IMR-90 (cell line): ENCODE measurements around the gene EID1. TPM values are rescaled to one million over a fixed set of nuclear protein-coding genes. Genes with fewer than 3 reads are reported as not detected.

Experiments
- ATAC-seq: fragments of 200-7000 bp; cut with Tn5 transposase; 2 replicates; pipeline ENCODE4 v1.9.1; 2020; ENCODE audit warnings: low read depth, mild to moderate bottlenecking, moderate library complexity
- BruUV-seq: library from RNA; stranded (reverse); fragments of 400-500 nt; replicated peaks from 2 replicates; lab custom pipeline; 2021; lab: Mats Ljungman, UMichigan
- CTCF ChIA-PET: fragments of 300-600 bp; formaldehyde crosslinking; extraction: SDS; loops from one replicate; lab custom pipeline; 2021; ENCODE audit warnings: antibody characterized with exemption; lab: Yijun Ruan, JAX
- POLR2A ChIA-PET: fragments of 300-600 bp; sonication (Branson Sonifier 250); formaldehyde crosslinking; loops from one replicate; lab custom pipeline; 2022; ENCODE audit warnings: antibody characterized with exemption; ENCODE audit not compliant: unreplicated experiment; lab: Charles Lee
- DNase-seq: peaks from one replicate; pipeline ENCODE4 v3.0.0; 2013
- H2AFZ ChIP-seq: replicated peaks from 2 replicates; pipeline ENCODE3; 2013; ENCODE audit warnings: low read length, mild to moderate bottlenecking; ENCODE audit not compliant: poor library complexity
- H2AK5ac ChIP-seq: 2 replicates; pipeline ENCODE4 v1.6.1; 2013; ENCODE audit warnings: low read depth, low read length, inconsistent platforms
- H2AK9ac ChIP-seq: replicated peaks from 2 replicates; pipeline ENCODE3; 2013; ENCODE audit warnings: mild to moderate bottlenecking, low read depth, low read length, moderate library complexity; ENCODE audit not compliant: poor library complexity
- H2BK120ac ChIP-seq: 2 replicates; pipeline ENCODE4 v1.6.1; 2013; ENCODE audit warnings: low read depth, low read length, inconsistent platforms
- H2BK15ac ChIP-seq: 3 replicates; pipeline ENCODE4 v1.6.1; 2013; ENCODE audit warnings: low read depth, low read length, inconsistent platforms
- H2BK20ac ChIP-seq: 2 replicates; pipeline ENCODE4 v1.6.1; 2013; ENCODE audit warnings: low read depth, mild to moderate bottlenecking, inconsistent platforms, low read length, moderate library complexity
- H2BK5ac ChIP-seq: 2 replicates; pipeline ENCODE4 v1.6.1; 2013; ENCODE audit warnings: mild to moderate bottlenecking, low read depth, low read length, inconsistent platforms; ENCODE audit not compliant: poor library complexity, severe bottlenecking
- H3K14ac ChIP-seq: replicated peaks from 2 replicates; pipeline ENCODE4 v1.6.1; 2013; ENCODE audit warnings: low read depth, low read length, inconsistent platforms
- H3K18ac ChIP-seq: 2 replicates; pipeline ENCODE4 v1.6.1; 2013; ENCODE audit warnings: low read depth, low read length, control low read depth
- H3K23ac ChIP-seq: 2 replicates; pipeline ENCODE4 v1.6.1; 2013; ENCODE audit warnings: low read depth, low read length, inconsistent platforms
- H3K27ac ChIP-seq: 2 replicates; pipeline ENCODE4 v1.5.1; 2013; ENCODE audit warnings: mild to moderate bottlenecking, control low read depth, low read length; ENCODE audit not compliant: insufficient read depth
- H3K27me3 ChIP-seq: 2 replicates; pipeline ENCODE4 v1.6.1; 2013; ENCODE audit warnings: low read length; ENCODE audit not compliant: control insufficient read depth, insufficient read depth
- H3K36me3 ChIP-seq: 2 replicates; pipeline ENCODE4 v1.6.1; 2013; ENCODE audit warnings: low read length, mixed read lengths; ENCODE audit not compliant: control insufficient read depth, insufficient read depth
- H3K4ac ChIP-seq: 2 replicates; pipeline ENCODE4 v1.6.1; 2013; ENCODE audit warnings: low read depth, low read length, inconsistent platforms
- H3K4me1 ChIP-seq: 2 replicates; pipeline ENCODE4 v1.6.1; 2013; ENCODE audit warnings: low read length, mixed read lengths; ENCODE audit not compliant: control insufficient read depth, insufficient read depth
- H3K4me2 ChIP-seq: 2 replicates; pipeline ENCODE4 v1.6.1; 2013; ENCODE audit warnings: low read depth, mild to moderate bottlenecking, control low read depth, low read length, moderate library complexity
- H3K4me3 ChIP-seq: 2 replicates; pipeline ENCODE4 v1.5.1; 2013; ENCODE audit warnings: low read depth, mild to moderate bottlenecking, control low read depth, low read length, moderate library complexity; ENCODE audit not compliant: insufficient read depth
- H3K56ac ChIP-seq: 2 replicates; pipeline ENCODE4 v1.6.1; 2013; ENCODE audit warnings: low read length, inconsistent platforms; ENCODE audit not compliant: insufficient read depth; ENCODE audit errors: extremely low read depth
- H3K79me1 ChIP-seq, 2 experiments: 2 replicates each; pipeline ENCODE4 v1.6.1; 2013; ENCODE audit warnings: low read length in 2 of 2, inconsistent platforms in 1 of 2, low read depth in 1 of 2
- H3K9ac ChIP-seq: 2 replicates; pipeline ENCODE4 v1.6.1; 2013; ENCODE audit warnings: low read depth, low read length, control low read depth
- H3K9me1 ChIP-seq: 2 replicates; pipeline ENCODE4 v1.6.1; 2013; ENCODE audit warnings: low read length, inconsistent platforms; ENCODE audit not compliant: insufficient read depth
- H3K9me3 ChIP-seq: 2 replicates; pipeline ENCODE4 v1.6.1; 2013; ENCODE audit warnings: low read length; ENCODE audit not compliant: control insufficient read depth, insufficient read depth
- H4K20me1 ChIP-seq: 2 replicates; pipeline ENCODE4 v1.6.1; 2013; ENCODE audit warnings: low read length, inconsistent platforms; ENCODE audit not compliant: insufficient read depth
- H4K5ac ChIP-seq: 2 replicates; pipeline ENCODE4 v1.6.1; 2013; ENCODE audit warnings: mild to moderate bottlenecking, low read depth, low read length, control low read depth
- H4K8ac ChIP-seq, 2 experiments: 2 replicates each; pipeline ENCODE4 v1.6.1; 2013; ENCODE audit warnings: low read depth in 2 of 2, low read length in 2 of 2, control low read depth in 1 of 2, inconsistent platforms in 1 of 2
- H4K91ac ChIP-seq: 2 replicates; pipeline ENCODE4 v1.6.1; 2013; ENCODE audit warnings: low read depth, low read length, inconsistent platforms; ENCODE audit not compliant: insufficient read depth
- CEBPB ChIP-seq: IDR thresholded peaks from 2 replicates; pipeline ENCODE4 v1.6.1; 2012; ENCODE audit warnings: low read depth, low read length, improper control_type of control experiment
- CHD1 ChIP-seq: IDR thresholded peaks from 2 replicates; pipeline ENCODE4 v1.6.1; 2012; ENCODE audit warnings: low read depth, low read length, improper control_type of control experiment
- CTCF ChIP-seq: conservative IDR thresholded peaks from 2 replicates; pipeline ENCODE4 v1.5.1; 2012; ENCODE audit warnings: mild to moderate bottlenecking, low read depth, low read length, improper control_type of control experiment
- FOS ChIP-seq: fragments of 150-350 bp; IDR thresholded peaks from 2 replicates; pipeline ENCODE4 v1.6.1; 2016; ENCODE audit warnings: low read depth, low read length
- MAZ ChIP-seq: IDR thresholded peaks from 2 replicates; pipeline ENCODE4 v1.6.1; 2012; ENCODE audit warnings: low read depth, mild to moderate bottlenecking, low read length, improper control_type of control experiment, moderate library complexity, borderline replicate concordance
- MXI1 ChIP-seq: IDR thresholded peaks from 2 replicates; pipeline ENCODE4 v1.6.1; 2012; ENCODE audit warnings: low read depth, mild to moderate bottlenecking, low read length, moderate library complexity, borderline replicate concordance
- NFE2L2 ChIP-seq: fragments of 150-350 bp; IDR thresholded peaks from 2 replicates; pipeline ENCODE4 v1.6.1; 2016; ENCODE audit warnings: low read depth, mild to moderate bottlenecking, low read length
- POLR2A ChIP-seq: IDR thresholded peaks from 2 replicates; pipeline ENCODE4 v1.6.1; 2012; ENCODE audit warnings: mild to moderate bottlenecking, low read depth, low read length
- RAD21 ChIP-seq: IDR thresholded peaks from 2 replicates; pipeline ENCODE4 v1.6.1; 2012; ENCODE audit warnings: low read length, improper control_type of control experiment
- RCOR1 ChIP-seq: IDR thresholded peaks from 2 replicates; pipeline ENCODE4 v1.6.1; 2012; ENCODE audit warnings: mild to moderate bottlenecking, low read length, improper control_type of control experiment; ENCODE audit not compliant: insufficient replicate concordance
- RFX5 ChIP-seq: IDR thresholded peaks from 2 replicates; pipeline ENCODE4 v1.8.0; 2012; ENCODE audit warnings: low read depth, mild to moderate bottlenecking, low read length, moderate library complexity
- SMC3 ChIP-seq: fragments of 150-350 bp; IDR thresholded peaks from 2 replicates; pipeline ENCODE4 v1.6.1; 2016; ENCODE audit warnings: low read depth, mild to moderate bottlenecking, antibody characterized with exemption, low read length, moderate library complexity
- WGBS, 2 experiments: methylation state at CpG; one replicate each; pipeline versions ENCODE4 v1.1.5 to v1.1.7; 2013; ENCODE audit warnings: missing lambda C conversion rate in 2 of 2; ENCODE audit not compliant: insufficient read length in 1 of 2; ENCODE audit errors: extremely low coverage in 2 of 2; 5-methylcytosine and 5-hydroxymethylcytosine counted together
- dilution Hi-C: fragments of 300-500 bp; cut with HindIII; formaldehyde crosslinking; loops from one replicate; pipeline ENCODE4 v1.14.3; 2018; ENCODE audit warnings: low sequenced_read_pairs; ENCODE audit not compliant: unreplicated experiment
- in situ Hi-C: fragments of 300-500 bp; cut with MboI; formaldehyde crosslinking; loops from 3 replicates; pipeline ENCODE4 v1.14.3; 2019; ENCODE audit warnings: low sequenced_read_pairs, inconsistent platforms, mixed read lengths
- intact Hi-C: fragments of 100-400 bp; cut with micrococcal nuclease; formaldehyde crosslinking; loops from 2 replicates; pipeline ENCODE4 v1.10.0; 2022
- polyA plus RNA-seq, 3 experiments: library from polyadenylated mRNA; depleted of rRNA; stranded (reverse); fragments of >200 nt; gene quantifications; 2 replicates each; pipeline ENCODE4 v1.2.3, GENCODE V29; 2012; ENCODE audit warnings: low replicate concordance in 1 of 3
- total RNA-seq: library from RNA; depleted of rRNA; stranded (reverse); fragments of >200 nt; gene quantifications from 2 replicates; pipeline ENCODE4 v1.2.3, GENCODE V29; 2012
- TF ChIP-seq, protein P1 (sequence below): fragments of 150-350 bp; IDR thresholded peaks from 2 replicates; pipeline ENCODE4 v1.6.1; 2016; ENCODE audit warnings: low read depth, mild to moderate bottlenecking, low read length, moderate library complexity, borderline replicate concordance
- TF ChIP-seq, protein P2 (sequence below): fragments of 150-350 bp; IDR thresholded peaks from 2 replicates; pipeline ENCODE4 v1.6.1; 2017; ENCODE audit warnings: mild to moderate bottlenecking, antibody characterized with exemption, low read length, low read depth

EID1 gene
- total and polyA plus RNA-seq, 2 of the 4 experiments (the other 2 are of a cell fraction): 147 to 162 TPM

GRCh38 chr15:48850648-48851047, 27.3 kb upstream of the EID1 start:
- no peak overlapping the region for H4K91ac ChIP-seq
- intact Hi-C loops: no loop called here
- no TSS peak for BruUV-seq
- H2AK5ac ChIP-seq: 0 out of 2 replicates have a peak overlapping the region, but pooled peaks have one; percentile 17
- H3K9me3 ChIP-seq: no peaks in the 10 kb centered on the region
- H2BK20ac ChIP-seq: no peak overlapping the region
- peaks cover 0 to 5% of the 10 kb centered on the region in 2 experiments; a peak in 1 of 4 replicates for H3K79me1 ChIP-seq
- no peak overlapping the region for H4K5ac ChIP-seq
- POLR2A ChIA-PET: no interaction called here
- no peak overlapping the region for H2BK120ac ChIP-seq
- peaks cover 5% of the 10 kb centered on the region for H3K4me1 ChIP-seq
- H3K9me1 ChIP-seq: peaks cover 5% of the 10 kb centered on the region; the same call in 1 of the 2 replicates
- no peak overlapping the region for H3K14ac ChIP-seq
- no peak overlapping the region for H2AK9ac ChIP-seq
- WGBS, 2 experiments: no CpG with 5 or more reads among the region's 2 CpGs
- H4K20me1 ChIP-seq: no peaks in the 10 kb centered on the region
- H3K27me3 ChIP-seq: no peaks in the 10 kb centered on the region
- dilution Hi-C loops: no loop called here
- TF ChIP-seq, protein P1, sequence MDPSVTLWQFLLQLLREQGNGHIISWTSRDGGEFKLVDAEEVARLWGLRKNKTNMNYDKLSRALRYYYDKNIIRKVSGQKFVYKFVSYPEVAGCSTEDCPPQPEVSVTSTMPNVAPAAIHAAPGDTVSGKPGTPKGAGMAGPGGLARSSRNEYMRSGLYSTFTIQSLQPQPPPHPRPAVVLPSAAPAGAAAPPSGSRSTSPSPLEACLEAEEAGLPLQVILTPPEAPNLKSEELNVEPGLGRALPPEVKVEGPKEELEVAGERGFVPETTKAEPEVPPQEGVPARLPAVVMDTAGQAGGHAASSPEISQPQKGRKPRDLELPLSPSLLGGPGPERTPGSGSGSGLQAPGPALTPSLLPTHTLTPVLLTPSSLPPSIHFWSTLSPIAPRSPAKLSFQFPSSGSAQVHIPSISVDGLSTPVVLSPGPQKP: no peak
- no peak for TF ChIP-seq MXI1
- no peak for TF ChIP-seq CHD1
- TF ChIP-seq MAZ: no peak
- TF ChIP-seq CEBPB: no peak
- TF ChIP-seq RFX5: no peak
- no peak for TF ChIP-seq CTCF
- no peak for TF ChIP-seq RAD21
- no peak for TF ChIP-seq FOS
- TF ChIP-seq, protein P2, sequence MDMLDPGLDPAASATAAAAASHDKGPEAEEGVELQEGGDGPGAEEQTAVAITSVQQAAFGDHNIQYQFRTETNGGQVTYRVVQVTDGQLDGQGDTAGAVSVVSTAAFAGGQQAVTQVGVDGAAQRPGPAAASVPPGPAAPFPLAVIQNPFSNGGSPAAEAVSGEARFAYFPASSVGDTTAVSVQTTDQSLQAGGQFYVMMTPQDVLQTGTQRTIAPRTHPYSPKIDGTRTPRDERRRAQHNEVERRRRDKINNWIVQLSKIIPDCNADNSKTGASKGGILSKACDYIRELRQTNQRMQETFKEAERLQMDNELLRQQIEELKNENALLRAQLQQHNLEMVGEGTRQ: no peak
- TF ChIP-seq POLR2A: no peak
- TF ChIP-seq NFE2L2: no peak
- TF ChIP-seq SMC3: no peak
- no peak for TF ChIP-seq RCOR1
- H3K27ac ChIP-seq: no peak overlapping the region
- DNase-seq (no peak), ATAC-seq (no peak)
- H3K56ac ChIP-seq: no peak overlapping the region
- no peak overlapping the region for H3K18ac ChIP-seq
- H2BK5ac ChIP-seq: no peak overlapping the region
- H4K8ac ChIP-seq: no peak overlapping the region
- H2BK15ac ChIP-seq: no peak overlapping the region
- H3K23ac ChIP-seq: no peak overlapping the region; the same call in 1 of the 2 replicates
- no peak overlapping the region for H3K4ac ChIP-seq
- no peak overlapping the region for H2AFZ ChIP-seq
- peaks cover 2% of the 10 kb centered on the region; the same call in 1 of the 2 replicates for H3K36me3 ChIP-seq
- no peak overlapping the region for H3K4me3 ChIP-seq
- H3K9ac ChIP-seq: no peak overlapping the region
- in situ Hi-C loops: loop anchor here (25.0 kb wide), 1 partner anchor 562 kb away; the partner anchor contains the start of gene FGF7
- no peak overlapping the region for H3K4me2 ChIP-seq
- CTCF ChIA-PET: no interaction called here
